Epithelial cell of proximal tubule (primary cell): ENCODE results near the gene KDM1B. TPM values are rescaled to one million over a fixed set of nuclear protein-coding genes. Genes with fewer than 3 reads are reported as not detected.
"Not testable (repeated sequence)": the region's sequence is repeated elsewhere in the genome, so short reads cannot be mapped to it uniquely, and the experiment has no call there.

Experiments
- DNase-seq: peaks from one replicate; pipeline ENCODE4 v3.0.0-alpha.2; 2011; ENCODE audit warnings: low read depth
- H3K4me3 ChIP-seq: 2 replicates; pipeline ENCODE4 v1.5.1; 2011; ENCODE audit warnings: low read depth, mild to moderate bottlenecking, low read length
- CTCF ChIP-seq: conservative IDR thresholded peaks from 2 replicates; pipeline ENCODE4 v1.5.1; 2012; ENCODE audit warnings: low read depth, mild to moderate bottlenecking, low read length
- total RNA-seq: library from RNA; depleted of rRNA; stranded (reverse); fragments of >200 nt; gene quantifications from 2 replicates; pipeline ENCODE4 v1.2.3, GENCODE V29; 2015

The KDM1B gene
- total RNA-seq, 1 donor from 2014 or later: 15.7 TPM

- H3K4me3 ChIP-seq: no peak overlapping the region
- no peak for TF ChIP-seq CTCF
- DNase-seq: no peak
Measured at GRCh38 chr6:18221288-18221615, 66.0 kb downstream of the KDM1B start.

GRCh38 chr6:18226451-18227105 lies 71.4 kb downstream of the KDM1B start:
- H3K4me3 ChIP-seq, DNase-seq: not testable (repeated sequence)

GRCh38 chr6:18227166-18227565 lies 71.9 kb downstream of the KDM1B start:
- DNase-seq, H3K4me3 ChIP-seq: not testable (repeated sequence)

GRCh38 chr6:18228590-18228989 lies 73.4 kb downstream of the KDM1B start:
- DNase-seq, H3K4me3 ChIP-seq: not testable (repeated sequence)

- DNase-seq, H3K4me3 ChIP-seq: not testable (repeated sequence)
Measured at GRCh38 chr6:18231856-18232255, 76.6 kb downstream of the KDM1B start.

GRCh38 chr6:18233770-18234169 lies 78.5 kb downstream of the KDM1B start:
- not testable (repeated sequence) for DNase-seq, H3K4me3 ChIP-seq

- no peak for DNase-seq
- TF ChIP-seq CTCF: no peak
- H3K4me3 ChIP-seq: no peak overlapping the region
Measured at GRCh38 chr6:18234564-18234963, 79.3 kb downstream of the KDM1B start.

GRCh38 chr6:18235524-18235923 lies 80.3 kb downstream of the KDM1B start:
- TF ChIP-seq CTCF: no peak
- no peak for DNase-seq
- H3K4me3 ChIP-seq: no peak overlapping the region

- H3K4me3 ChIP-seq: no peak overlapping the region
- TF ChIP-seq CTCF: no peak
Measured at GRCh38 chr6:18237167-18237566, 81.9 kb downstream of the KDM1B start.

GRCh38 chr6:18240230-18240629 lies 85.0 kb downstream of the KDM1B start:
- no peak for DNase-seq
- TF ChIP-seq CTCF: no peak
- no peak overlapping the region for H3K4me3 ChIP-seq

More at GRCh38 chr6:18237167-18237566, 81.9 kb downstream of the KDM1B start:
- DNase-seq: no peak
